ENCODE data around the gene IGSF11.
"Not testable (repeated sequence)": the region's sequence is repeated elsewhere in the genome, so short reads cannot be mapped to it uniquely, and the experiment has no call there.

Gene IGSF11, protein sequence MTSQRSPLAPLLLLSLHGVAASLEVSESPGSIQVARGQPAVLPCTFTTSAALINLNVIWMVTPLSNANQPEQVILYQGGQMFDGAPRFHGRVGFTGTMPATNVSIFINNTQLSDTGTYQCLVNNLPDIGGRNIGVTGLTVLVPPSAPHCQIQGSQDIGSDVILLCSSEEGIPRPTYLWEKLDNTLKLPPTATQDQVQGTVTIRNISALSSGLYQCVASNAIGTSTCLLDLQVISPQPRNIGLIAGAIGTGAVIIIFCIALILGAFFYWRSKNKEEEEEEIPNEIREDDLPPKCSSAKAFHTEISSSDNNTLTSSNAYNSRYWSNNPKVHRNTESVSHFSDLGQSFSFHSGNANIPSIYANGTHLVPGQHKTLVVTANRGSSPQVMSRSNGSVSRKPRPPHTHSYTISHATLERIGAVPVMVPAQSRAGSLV

DNA sequence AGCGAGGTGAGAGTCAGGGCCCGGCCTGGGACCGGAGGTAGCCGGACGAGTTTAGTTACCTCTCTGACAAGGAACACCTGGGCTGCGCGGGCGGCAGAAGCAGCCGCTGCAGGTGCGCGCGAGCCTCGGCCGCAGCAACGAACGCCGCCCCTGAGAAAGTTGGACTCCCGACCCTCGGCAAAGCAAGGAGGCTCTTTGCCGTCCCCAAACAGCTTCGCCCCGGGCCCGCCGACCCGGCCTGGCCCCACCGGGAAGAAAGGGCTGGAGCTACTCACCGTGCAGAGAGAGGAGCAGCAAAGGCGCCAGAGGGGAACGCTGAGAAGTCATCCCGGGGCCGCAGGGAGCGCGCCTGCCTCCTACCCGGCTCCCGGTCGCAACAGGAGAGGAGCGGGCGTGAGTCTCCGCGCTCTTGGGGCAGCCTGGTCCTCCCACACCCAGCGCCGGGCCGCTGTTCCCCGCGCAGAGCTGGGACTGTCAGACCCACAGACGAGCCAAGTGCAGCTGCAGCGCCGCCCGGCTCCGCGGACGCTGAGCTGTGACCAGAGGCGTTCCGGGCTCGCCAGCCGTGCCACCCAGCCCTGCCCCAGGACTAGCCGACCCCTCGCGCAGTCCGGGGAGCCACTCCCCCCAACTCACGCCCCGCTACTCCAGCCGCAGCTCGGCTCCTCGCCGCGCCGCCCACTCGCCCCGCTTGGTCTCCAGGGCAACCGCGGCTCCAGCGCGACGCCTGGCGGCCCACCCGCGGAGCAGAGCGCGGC is at the start of gene IGSF11:
TSS of gene IGSF11 (minus strand) at position 591 of the 758 bp plus-strand sequence. CDS start at position 327, 264 bp downstream.
- no peak for DNase-seq

DNA sequence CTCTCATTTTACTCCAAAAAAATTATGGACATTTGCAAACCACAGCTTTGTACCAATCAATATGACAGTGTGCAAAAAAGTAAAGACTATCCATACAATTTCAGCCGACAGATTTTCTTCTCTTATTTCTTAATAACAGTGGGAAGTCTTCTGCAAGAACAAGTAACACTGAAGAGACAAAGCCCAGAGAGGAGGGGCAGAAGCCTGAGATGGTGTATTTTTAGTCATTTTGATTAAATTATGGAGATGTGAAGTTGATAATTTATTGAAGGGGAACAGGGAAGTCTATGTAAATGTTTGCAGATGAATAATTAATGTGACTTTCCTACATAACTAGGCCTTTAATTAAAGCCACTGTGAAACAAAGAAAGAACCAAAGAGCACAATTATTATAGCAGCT is 45.7 kb upstream of the IGSF11 start:
- DNase-seq, result no peak

DNA sequence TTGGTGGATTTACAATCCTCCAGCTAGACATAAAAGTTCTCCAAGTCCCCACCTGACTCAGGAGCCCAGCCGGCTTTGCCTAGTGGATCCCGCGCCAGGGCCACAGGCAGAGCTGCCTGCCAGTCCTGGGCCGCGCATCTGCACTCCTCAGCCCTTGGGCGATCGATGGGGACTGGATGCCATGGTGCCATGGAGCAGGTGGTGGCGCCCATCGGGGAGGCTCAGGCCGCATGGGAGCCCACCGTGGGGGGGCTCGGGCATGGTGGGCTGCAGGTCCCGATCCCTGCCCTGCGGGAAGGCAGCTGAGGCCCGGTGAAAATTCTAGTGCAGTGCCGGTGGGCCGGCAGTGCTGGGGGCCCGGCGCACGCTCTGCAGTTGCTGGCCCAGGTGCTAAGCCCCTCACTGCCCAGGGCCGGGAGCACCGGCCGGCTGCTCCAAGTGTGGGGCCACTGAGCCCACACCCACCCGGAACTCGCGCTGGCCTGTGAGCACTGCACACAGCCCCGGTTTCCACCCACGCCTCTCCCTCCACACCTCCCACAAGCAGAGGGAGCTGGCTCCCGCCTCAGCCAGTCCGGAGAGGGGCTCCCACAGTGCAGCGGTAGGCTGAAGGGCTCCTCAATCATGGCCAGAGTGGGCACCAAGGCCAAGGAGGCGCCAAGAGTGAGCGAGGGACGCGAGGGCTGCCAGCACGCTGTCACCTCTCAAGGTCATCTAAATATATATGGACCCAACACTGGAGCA is 38.8 kb upstream of the IGSF11 start:
- DNase-seq, result no peak

DNA sequence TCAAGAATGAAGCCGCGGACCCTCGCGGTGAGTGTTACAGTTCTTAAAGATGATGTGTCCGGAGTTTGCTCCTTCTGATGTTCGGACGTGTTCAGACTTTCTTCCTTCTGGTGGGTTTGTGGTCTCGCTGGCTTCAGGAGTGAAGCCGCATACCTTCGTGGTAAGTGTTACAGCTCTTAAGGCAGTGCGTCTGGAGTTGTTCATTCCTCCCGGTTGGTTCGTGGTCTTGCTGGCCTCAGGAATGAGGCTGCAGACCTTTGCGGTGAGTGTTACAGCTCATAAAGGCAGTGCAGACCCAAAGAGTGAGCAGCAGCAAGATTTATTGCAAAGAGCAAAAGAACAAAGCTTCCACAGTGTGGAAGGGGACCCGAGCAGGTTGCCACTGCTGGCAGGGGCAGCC is 37.8 kb upstream of the IGSF11 start:
- DNase-seq, result not testable (repeated sequence)

DNA sequence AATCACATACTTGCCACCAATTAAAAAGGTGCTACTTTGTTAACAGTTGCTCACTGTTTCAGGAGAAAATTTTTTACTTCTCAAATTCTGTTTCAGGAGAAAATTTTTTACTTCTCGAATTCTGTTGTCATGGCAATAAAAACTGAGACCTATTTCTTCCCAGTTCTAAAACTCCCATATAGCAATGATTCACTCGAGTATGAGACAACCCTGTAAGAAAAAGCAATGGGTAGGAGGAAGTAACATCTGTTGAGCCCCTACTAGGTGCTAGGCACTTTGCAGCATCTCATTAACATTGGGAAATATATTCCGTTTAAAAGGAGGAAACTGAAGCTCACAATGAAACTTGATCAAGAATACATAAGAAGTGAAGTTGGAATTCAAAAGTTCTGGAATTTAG is 35.1 kb upstream of the IGSF11 start:
- no peak for DNase-seq

DNA sequence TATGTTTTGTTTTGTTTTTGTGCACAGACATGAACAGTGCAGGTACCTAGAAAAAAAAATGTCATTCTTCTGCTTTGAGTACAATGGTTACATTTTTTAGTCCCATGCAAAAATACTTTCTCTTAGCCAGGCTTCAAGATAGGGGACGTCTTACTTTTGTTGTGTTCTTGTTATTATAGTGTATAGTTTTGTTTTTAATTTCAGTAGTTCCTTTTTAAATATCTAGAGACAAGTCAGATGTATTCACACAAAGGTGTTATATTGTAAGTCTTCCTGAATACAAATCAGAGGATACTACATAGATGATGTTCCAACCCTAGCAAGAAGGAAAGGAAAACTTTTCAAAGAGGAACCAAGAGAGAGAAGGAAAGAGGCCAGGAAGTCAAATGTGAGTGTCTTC is 28.8 kb upstream of the IGSF11 start:
- no peak for DNase-seq

DNA sequence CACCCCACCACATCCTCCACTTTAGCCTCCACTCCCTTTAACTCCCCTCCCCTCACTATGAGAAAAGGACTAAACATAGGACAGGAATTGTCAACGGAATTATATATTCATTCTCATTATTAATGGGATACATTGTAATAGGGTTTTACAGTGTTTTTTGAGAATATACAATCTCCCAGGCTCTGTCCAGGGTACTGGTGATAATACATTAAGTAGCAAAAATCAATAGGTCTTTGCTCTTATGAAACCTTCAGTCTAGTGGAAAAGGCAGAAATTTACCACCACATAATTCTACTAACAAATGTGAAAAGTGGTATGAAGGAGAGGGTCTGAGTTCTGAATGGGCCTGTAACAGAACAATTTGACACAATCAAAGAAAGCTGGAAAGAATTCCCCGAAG is 28.2 kb upstream of the IGSF11 start:
- DNase-seq, result no peak

DNA sequence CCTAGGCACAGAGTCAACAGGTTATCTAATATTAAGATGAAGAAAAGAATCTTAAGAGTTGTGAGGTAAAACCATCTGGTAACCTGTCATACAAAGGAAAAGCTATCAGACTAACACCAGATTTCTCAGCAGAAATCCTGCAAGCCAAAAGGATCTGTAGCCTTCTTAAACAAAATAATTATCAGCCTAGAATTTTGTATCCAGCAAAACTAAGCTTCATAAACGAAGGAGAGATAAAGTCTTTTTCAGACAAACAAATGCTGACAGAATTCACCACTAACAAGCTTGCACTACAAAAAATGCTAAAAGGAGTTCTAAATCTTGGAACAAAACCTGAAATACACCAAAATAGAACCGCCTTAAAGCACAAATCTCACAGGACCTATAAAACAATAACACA is 9.9 kb upstream of the IGSF11 start:
- no peak for DNase-seq

DNA sequence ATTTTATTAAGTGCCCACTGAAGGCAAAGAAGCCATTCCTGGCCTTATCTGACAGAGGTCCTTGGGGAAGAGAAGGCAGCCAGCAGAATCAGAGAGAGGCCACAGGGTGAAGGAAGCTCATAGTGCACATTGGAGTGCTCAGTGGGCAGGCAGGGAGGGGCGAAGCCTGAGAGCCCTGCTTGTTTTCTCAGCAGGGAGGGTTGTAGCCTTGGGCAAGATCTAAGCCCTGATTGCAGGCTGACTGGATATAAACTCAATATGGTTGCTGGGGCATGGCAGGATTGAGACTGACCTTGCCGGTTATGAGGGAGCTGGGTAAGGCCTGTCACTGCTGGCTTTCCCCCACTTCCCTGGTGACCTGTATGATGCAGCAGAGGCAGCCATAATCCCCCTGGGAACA is 7.5 kb upstream of the IGSF11 start:
- no peak for DNase-seq

DNA sequence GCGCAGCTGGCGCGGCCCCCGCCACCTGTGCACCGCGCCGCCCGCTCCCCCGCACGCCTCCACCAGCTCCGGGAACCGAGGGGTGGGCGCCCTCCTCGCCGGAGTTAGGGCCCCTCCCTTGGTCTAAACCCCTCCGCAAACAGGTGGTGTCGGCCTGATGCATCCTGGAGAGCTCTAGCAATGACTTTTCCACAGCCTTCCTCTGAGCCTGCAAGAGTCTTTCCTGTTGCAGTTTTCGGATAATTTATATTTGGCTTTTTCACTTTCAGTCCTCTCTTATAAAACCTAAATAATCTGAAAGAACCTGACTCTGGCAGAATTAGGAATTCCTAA is 334 bp upstream of the IGSF11 start:
- DNase-seq, result no peak

DNA sequence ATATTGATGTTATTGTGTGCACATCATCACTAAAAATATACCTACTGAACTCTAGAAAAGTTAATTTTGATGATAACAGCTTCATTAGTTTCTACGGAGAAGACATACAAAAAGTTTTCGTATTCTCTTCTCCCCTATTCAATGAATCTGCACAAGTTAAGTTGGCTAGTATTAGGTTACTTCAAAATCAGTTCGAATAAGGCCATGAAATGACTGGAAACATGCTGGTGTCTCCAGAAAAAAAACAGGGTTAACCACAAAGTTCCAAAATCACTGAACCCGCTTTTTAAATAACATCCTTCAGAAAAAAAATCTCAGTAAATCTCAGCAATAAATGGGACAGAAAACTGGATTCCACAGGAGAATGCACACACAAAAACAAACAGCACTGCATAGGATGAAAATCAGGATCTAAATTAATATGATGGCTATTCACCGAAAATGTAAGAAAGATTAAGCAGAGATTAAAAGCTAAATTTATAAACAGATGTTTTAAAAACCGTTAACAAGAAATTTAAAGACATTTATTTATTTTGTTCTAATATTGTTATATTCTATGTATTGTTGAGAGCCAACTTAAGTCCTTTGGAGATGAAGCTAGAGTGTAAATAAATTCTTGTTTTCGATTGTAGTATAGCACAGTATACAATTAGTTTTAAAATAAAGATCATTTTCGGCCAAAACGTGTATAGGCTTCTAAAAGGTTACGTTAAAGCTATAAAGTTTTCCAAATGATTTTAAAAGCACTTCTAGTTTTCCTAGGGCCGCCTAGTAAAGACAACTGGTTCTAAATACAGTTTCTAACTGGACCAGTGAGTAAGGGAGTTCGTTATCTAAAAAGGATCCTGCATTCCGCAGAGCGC is 1.0 kb downstream of the IGSF11 start:
- DNase-seq, result no peak

DNA sequence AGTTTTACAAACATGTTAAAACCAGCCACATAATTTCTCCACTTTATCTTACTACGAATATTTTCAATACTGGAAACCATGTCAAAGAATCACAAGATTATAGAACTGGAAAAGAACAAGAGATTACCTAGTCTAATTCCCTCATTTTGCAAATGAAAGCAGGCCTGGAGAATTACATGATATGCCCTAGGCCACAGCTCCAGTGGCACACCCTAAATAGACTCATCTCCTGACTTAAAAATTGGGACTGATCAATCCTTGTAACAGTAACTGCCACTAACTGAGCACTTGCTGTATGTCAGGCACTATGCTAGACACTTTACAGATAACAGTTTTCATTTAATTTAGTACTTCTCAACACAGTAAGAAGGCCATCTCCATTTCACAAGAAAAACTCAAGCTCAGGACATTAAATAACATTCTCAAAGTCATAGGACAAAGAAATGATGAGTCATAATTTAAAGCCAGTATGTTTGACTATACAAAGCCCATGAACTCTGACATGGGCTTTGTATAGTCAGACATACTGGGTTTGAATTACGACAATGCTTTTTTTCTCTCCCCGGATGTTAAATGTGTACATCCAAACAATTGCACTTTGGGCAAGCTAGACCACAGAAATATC is 9.4 kb downstream of the IGSF11 start:
- DNase-seq, result no peak

DNA sequence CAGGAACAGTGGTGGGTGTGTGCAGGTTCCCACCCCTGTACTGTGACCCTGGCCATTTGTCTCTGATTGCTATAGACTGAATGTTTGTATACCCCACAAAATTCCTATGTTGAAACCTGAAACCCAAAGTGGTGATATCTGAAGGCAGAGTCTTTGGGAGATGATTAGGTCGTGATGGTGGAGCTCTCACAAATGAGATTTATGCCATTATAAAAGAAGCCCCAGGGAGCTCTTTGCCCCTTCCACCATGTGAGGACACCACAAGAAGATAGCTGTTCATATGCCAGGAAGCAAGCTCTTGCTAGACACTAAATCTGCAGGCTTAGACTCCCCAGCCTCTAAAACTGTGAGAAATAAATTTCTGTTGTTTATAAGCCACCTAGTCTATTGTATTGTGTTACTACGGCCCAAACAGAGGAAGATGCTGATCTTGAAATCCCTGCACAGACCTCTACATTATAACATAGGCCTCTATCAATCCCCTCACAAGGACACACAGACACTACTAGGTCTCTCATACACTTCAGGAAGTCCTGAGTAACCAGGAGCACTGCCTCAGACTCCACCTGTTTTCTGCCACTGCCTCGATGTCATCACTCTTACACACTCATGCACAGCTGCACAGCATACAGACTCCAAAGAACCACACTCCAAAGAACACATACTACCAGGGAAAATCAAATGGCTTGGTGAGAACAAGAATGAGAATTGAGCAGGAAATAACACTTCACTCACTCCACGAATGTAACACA is 14.7 kb downstream of the IGSF11 start:
- no peak for DNase-seq

DNA sequence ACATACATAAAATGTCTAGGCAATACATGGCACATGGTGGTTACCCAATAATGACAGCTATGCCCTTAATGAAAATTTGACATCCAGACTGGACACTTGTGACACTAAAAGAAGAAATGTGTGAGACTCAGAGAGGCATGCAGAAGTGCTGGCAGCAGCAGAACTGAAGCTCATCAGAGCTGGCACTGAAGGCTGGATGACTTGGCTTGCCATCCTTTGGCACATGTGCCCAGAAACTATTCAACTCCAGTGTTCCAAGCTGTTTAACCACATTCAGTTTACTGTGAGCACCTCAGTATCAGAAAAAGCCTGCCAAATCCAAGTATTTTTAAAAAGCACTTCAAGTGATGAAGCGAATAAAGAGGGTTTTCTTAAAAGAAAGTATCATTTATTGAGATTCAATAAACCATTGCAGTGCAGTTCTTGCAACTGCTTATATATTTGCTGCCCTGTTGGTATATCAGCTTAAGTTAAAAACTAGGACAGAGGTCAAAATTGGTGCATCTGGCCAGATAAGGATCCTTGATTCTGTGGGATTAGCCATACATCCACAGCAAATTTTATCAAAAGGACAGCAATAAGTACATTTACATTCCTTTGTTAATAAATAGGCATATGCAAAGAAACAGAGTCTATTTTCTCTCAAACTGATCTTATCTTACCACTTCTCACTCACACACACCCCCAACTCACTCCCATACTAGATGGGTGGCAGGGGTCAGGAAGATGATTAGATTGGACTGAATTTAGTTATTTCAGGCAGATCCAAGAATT is 15.8 kb downstream of the IGSF11 start:
- no peak for DNase-seq

DNA sequence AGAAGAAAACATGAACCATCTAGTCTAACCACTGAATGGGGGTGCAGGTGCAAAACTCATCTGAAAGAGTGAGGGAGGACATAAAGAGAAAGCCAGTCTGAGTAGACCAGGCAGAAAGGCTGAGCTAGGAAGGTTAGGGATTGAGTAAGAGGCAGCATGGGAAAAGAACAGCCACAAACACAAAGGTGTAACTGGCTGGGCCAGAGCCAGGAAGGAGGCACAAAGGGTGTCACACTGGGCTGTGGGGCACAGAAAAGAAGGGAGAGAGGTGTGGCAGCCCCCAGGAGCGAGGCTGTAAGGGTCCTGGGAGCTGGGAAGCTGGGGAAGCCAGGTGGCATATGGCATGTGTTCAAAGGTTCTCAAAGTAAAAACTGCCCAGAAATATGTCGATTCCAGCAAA is 18.7 kb downstream of the IGSF11 start:
- no peak for DNase-seq

DNA sequence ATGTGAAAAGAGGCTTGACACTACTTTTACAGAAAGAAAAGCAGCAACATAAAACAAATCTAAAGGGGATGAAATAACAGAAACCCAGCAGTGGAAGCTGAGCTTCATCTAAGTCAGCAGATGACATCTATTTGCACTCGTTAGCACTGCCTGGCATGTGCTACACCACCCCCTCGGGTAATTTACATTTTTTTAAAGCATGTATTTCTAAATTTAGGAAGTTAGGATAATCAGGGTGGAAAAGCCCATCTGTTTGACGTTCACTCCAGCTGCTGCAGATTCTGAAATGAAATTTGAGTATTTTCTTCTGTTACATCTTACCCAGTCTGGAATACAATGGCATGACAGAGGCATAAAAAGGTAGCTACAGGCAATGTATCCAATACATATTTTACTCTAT is 20.7 kb downstream of the IGSF11 start:
- no peak for DNase-seq

DNA sequence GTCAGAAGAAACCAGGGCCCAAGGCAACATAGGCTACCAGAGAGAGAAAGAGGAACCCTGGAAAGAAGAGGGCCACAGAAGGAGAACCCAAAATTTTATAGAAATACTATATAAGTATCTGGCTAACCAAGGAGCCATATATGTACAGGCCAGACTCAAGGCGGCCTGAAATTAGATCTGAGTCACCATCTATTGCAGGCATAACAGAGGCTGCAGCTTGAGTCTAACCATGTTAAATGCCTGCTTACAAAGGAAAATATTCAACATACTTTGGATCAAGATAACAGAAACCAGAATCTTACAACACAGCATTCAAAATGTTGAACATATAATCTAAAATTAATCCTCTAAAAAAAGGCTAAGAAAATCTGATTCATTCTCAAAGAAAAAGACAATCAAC is 23.1 kb downstream of the IGSF11 start:
- DNase-seq, result no peak

DNA sequence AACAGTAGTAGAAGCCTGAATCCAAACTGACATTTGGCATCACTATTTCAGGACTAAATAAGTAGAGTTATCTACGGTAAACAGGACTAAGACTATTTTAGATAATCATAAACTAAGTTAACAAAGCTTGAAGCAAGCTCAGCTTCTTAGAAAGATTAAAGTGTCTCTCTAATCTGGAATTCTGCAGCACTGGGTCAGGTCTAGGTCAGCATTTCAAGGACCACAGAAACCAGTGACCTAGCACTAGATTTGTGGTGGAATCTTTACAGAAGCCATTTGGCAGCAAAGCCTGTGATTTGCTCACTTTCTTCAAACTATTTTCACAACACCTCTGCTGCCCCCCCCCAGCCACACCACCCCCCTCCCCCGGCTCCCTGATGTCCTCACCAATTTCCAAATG is 37.5 kb downstream of the IGSF11 start:
- DNase-seq, result no peak

DNA sequence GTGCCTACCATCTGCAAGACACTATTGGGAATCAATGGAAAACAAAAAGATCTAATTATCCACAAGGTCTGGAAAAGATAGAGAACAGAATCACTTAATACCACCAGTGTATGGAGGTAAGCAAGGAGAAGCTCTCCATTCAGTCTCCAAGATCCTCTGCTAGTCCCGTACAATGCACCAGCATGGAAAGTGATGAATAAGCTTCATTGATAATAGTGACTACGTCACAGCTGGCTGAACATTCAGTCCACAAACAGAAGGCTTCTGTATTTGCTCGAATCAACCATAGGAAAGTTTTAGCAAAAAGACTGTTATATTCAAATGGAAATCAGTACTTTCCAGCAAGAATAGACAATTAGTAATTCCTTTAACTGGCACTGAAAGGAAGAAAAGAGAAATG is 42.9 kb downstream of the IGSF11 start:
- DNase-seq, result no peak

DNA sequence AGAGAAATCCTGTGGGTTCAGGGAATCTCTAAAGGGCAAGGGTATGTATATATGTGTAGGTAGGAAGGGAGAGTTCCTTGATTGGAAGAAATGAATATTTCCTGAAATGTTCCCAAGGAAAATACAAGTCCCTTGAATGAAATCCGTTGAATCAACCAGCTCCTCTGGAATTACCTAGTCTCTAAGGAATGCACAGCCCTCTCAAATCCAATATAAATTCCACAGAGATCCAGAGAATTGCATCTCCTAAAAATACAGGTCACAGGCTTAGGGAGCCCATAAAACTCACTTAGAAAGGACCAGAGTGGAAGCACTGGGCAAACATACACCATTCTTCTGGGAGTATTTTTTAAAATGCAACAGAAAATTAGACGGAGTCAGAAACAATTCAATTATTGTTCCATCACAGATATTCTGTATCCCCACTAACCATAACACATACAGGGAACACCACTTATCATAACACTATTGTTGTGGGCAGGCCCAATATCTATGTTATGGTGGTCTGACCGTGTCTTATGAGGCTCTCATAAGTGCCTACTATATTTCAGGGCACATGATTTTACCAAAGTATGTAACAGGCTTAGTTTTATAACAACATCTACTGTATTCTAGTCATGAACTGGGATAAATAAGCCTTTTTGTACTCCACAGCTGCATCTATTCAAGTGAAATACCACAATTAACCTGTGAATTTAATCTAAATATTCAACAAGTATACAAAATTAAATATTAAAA is 43.7 kb downstream of the IGSF11 start:
- DNase-seq, result no peak
